HL-60 (cell line): ENCODE measurements around the gene EIF3K.

Experiments
- DNase-seq, 2 experiments: peaks; one replicate each; pipeline ENCODE4 v3.0.0-alpha.2; 2010 to 2020; ENCODE audit warnings: low read depth in 1 of 2, low spot score in 1 of 2
- H3K27ac ChIP-seq: fragments of 250-450 bp; sonication (Bioruptor Pico); replicated peaks from 2 replicates; pipeline ENCODE4 v1.5.1; 2020; ENCODE audit warnings: mild to moderate bottlenecking, moderate library complexity
- H3K27me3 ChIP-seq: fragments of 250-450 bp; sonication (Bioruptor Pico); 2 replicates; pipeline ENCODE4 v1.5.1; 2021; ENCODE audit warnings: mild to moderate bottlenecking, moderate library complexity; ENCODE audit not compliant: insufficient read depth, poor library complexity, severe bottlenecking
- H3K4me3 ChIP-seq: replicated peaks from 2 replicates; pipeline ENCODE4 v1.5.1; 2011; ENCODE audit warnings: mild to moderate bottlenecking, control low read depth, low read length; ENCODE audit not compliant: insufficient read depth
- CTCF ChIP-seq: IDR thresholded peaks from one replicate; pipeline ENCODE4 v1.5.1; 2011; ENCODE audit warnings: low read length, control low read depth, inconsistent platforms; ENCODE audit not compliant: insufficient read depth
- GABPA ChIP-seq: IDR thresholded peaks from 2 replicates; pipeline ENCODE4 v1.6.1; 2012; ENCODE audit warnings: low read depth
- POLR2AphosphoS5 ChIP-seq: IDR thresholded peaks from 2 replicates; pipeline ENCODE4 v1.6.1; 2012; ENCODE audit warnings: low read depth
- REST ChIP-seq: IDR thresholded peaks from 2 replicates; pipeline ENCODE4 v1.6.1; 2012; ENCODE audit warnings: low read depth; ENCODE audit not compliant: insufficient replicate concordance
- SPI1 ChIP-seq: IDR thresholded peaks from 2 replicates; pipeline ENCODE4 v1.6.1; 2012; ENCODE audit warnings: low read depth, mild to moderate bottlenecking, borderline replicate concordance

EIF3K gene

GRCh38 chr19:38614289-38614688 is 4.7 kb upstream of the EIF3K start:
- no peak for DNase-seq
- TF ChIP-seq CTCF (no peak), REST (no peak), GABPA (no peak), POLR2AphosphoS5 (no peak), SPI1 (no peak)
- H3K27me3 ChIP-seq = no peaks in the 10 kb centered on the region
- H3K27ac ChIP-seq = no peak overlapping the region
- no peak overlapping the region for H3K4me3 ChIP-seq

- H3K27ac ChIP-seq = no peak overlapping the region
- no peaks in the 10 kb centered on the region for H3K27me3 ChIP-seq
- TF ChIP-seq SPI1 (no peak), GABPA (no peak)
- DNase-seq = no peak
- H3K4me3 ChIP-seq = no peak overlapping the region
These were observed 3.9 kb upstream of the EIF3K start for GRCh38 chr19:38615007-38615581.

GRCh38 chr19:38616265-38616664 is 2.7 kb upstream of the EIF3K start:
- DNase-seq = no peak
- no peak overlapping the region for H3K27ac ChIP-seq
- no peaks in the 10 kb centered on the region for H3K27me3 ChIP-seq
- TF ChIP-seq GABPA = no peak
- no peak for TF ChIP-seq CTCF
- no peak for TF ChIP-seq REST
- TF ChIP-seq POLR2AphosphoS5 = no peak
- no peak overlapping the region for H3K4me3 ChIP-seq

- no peak for TF ChIP-seq CTCF
- TF ChIP-seq SPI1 = no peak
- TF ChIP-seq POLR2AphosphoS5 = no peak
- TF ChIP-seq REST = no peak
- Histone ChIP-seq H3K27ac (peak overlapping the region; percentile 81; the same call in 1 of the 2 replicates), H3K27me3 (no peaks in the 10 kb centered on the region), H3K4me3 (no peak overlapping the region)
- DNase-seq = peak in 1 of 2 experiments; percentile 11
These were observed 1.7 kb upstream of the EIF3K start for GRCh38 chr19:38617283-38617763.
